HG02840 (cell line): ENCODE results near the gene EARS2.
A peak's percentile ranks its signal among the peaks of the same experiment; 100 is the strongest.
"Not testable (repeated sequence)": the region's sequence is repeated elsewhere in the genome, so short reads cannot be mapped to it uniquely, and the experiment has no call there.

Experiments
- ATAC-seq: cut with Tn5 transposase; IDR thresholded peaks from one replicate; pipeline ENCODE4 v1.9.1; 2021; ENCODE audit warnings: mild to moderate bottlenecking, moderate library complexity, moderate number of reproducible peaks; ENCODE audit not compliant: unreplicated experiment, low FRiP score

Gene EARS2

GRCh38 chr16:23570992-23571632 lies 14.0 kb upstream of the EARS2 start:
- ATAC-seq: no peak

- no peak for ATAC-seq
Observed at GRCh38 chr16:23567602-23568001, 10.5 kb upstream of the EARS2 start.

GRCh38 chr16:23566724-23567123 lies 9.6 kb upstream of the EARS2 start:
- no peak for ATAC-seq

- no peak for ATAC-seq
Observed at GRCh38 chr16:23564575-23565363, 7.6 kb upstream of the EARS2 start.

GRCh38 chr16:23563186-23563585 lies 6.0 kb upstream of the EARS2 start:
- ATAC-seq: no peak

- ATAC-seq: no peak
Observed at GRCh38 chr16:23562505-23562904, 5.4 kb upstream of the EARS2 start.

GRCh38 chr16:23561586-23561985 lies 4.4 kb upstream of the EARS2 start:
- no peak for ATAC-seq

GRCh38 chr16:23557779-23558702 lies 891 bp upstream of the EARS2 start:
- ATAC-seq: peak; percentile 1

GRCh38 chr16:23554536-23554935 lies 2.6 kb downstream of the EARS2 start:
- ATAC-seq: no peak

GRCh38 chr16:23552161-23552560 lies 5.0 kb downstream of the EARS2 start:
- ATAC-seq: no peak

- ATAC-seq: no peak
Observed at GRCh38 chr16:23549938-23550337, 7.2 kb downstream of the EARS2 start.

- ATAC-seq: no peak
Observed at GRCh38 chr16:23544436-23544835, 12.7 kb downstream of the EARS2 start.

GRCh38 chr16:23540817-23541178 lies 16.4 kb downstream of the EARS2 start:
- ATAC-seq: not testable (repeated sequence)

GRCh38 chr16:23539984-23540816 lies 16.9 kb downstream of the EARS2 start:
- no peak for ATAC-seq

GRCh38 chr16:23538919-23539278 lies 18.3 kb downstream of the EARS2 start:
- no peak for ATAC-seq

- ATAC-seq: no peak
Observed at GRCh38 chr16:23537390-23537789, 19.8 kb downstream of the EARS2 start.

GRCh38 chr16:23535901-23536300 lies 21.2 kb downstream of the EARS2 start:
- no peak for ATAC-seq

GRCh38 chr16:23534868-23535860 lies 22.0 kb downstream of the EARS2 start:
- no peak for ATAC-seq

- ATAC-seq: no peak
Observed at GRCh38 chr16:23532448-23532847, 24.7 kb downstream of the EARS2 start.
